RCC 7860 (cell line): ENCODE results near the gene FRRS1.
A peak's percentile ranks its signal among the peaks of the same experiment; 100 is the strongest.
"Not testable (repeated sequence)": the region's sequence is repeated elsewhere in the genome, so short reads cannot be mapped to it uniquely, and the experiment has no call there.

Experiments used
- DNase-seq: peaks from one replicate; pipeline ENCODE4 v3.0.0-alpha.2; 2015; ENCODE audit warnings: low spot score
- FAIRE-seq: peaks from 2 replicates; lab custom pipeline; 2012; peaks lifted over from hg19 to GRCh38; lab: Jason Lieb, UNC

FRRS1 gene, protein sequence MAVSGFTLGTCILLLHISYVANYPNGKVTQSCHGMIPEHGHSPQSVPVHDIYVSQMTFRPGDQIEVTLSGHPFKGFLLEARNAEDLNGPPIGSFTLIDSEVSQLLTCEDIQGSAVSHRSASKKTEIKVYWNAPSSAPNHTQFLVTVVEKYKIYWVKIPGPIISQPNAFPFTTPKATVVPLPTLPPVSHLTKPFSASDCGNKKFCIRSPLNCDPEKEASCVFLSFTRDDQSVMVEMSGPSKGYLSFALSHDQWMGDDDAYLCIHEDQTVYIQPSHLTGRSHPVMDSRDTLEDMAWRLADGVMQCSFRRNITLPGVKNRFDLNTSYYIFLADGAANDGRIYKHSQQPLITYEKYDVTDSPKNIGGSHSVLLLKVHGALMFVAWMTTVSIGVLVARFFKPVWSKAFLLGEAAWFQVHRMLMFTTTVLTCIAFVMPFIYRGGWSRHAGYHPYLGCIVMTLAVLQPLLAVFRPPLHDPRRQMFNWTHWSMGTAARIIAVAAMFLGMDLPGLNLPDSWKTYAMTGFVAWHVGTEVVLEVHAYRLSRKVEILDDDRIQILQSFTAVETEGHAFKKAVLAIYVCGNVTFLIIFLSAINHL

DNA sequence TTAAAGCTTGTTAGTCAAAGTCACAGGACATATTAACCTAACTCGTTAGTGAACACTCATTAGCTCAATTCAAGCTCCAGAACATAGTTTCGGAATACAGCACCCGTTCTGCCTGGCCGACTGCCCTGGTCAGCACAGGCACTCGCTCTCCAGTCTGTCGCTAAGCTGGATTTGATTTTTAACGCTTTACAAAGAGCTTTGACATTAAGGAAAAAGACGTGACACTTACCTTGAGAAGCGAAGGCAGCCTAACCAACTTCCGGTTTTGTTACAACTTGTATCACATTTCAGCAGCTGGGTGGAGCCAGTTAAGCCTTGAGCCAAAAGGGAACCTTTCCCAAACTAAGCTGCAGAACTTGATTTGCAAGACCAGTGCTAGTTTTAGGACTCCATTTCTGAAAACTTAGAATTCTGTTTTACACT lies at the start of gene FRRS1:
TSS of gene FRRS1 (minus strand) at position 258 of the 423 bp plus-strand sequence. CDS start 17,867 bp downstream, outside the sequence.
- peak; percentile 81 for FAIRE-seq

DNA sequence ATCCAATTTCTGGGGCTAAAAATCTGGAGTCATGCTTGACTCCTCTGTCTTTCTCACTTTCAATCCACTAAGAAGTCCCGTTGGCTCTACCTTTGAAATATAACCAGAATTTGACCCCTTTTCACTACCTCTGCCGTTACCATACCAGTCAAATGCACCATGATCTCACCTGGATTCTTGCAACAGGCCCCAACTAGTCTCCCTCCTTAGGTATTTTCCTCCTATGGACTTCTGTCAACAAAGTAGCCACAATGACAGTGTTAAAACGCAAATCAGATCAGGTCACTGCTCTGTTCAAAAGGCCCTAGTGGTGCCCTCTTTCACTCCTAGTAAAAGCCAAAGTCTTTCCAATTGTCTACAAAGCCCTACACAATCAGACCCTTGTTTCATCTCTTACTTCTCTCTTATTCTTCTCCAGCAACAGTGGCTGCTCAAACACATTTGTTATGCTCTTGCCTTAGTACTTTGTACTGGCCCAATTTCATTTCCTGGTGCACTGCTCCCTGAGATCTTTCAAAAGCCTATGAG lies 48.0 kb upstream of the FRRS1 start:
- FAIRE-seq (no peak), DNase-seq (no peak)

More for the DNA sequence above, at the start of gene FRRS1:
- peak; percentile 69 for DNase-seq

DNA sequence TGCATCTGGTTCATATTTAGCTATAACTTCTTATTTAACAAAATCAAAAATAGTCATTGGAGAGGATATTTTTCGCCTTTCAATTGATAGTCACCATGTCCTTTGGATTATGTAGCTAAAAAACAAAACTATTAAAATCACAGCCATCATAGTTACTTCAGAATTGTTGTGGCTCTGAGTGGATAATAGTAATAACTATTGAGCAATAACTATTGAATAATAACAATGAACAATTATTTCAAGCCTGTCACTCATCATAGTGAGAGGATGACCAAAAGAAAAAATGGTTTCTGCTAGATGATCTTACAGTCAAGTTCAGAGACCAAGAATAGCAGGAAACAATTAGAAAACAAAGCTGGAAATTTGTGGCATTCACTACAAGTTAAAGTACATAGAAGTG lies 45.3 kb upstream of the FRRS1 start:
- DNase-seq: no peak
- FAIRE-seq: no peak

DNA sequence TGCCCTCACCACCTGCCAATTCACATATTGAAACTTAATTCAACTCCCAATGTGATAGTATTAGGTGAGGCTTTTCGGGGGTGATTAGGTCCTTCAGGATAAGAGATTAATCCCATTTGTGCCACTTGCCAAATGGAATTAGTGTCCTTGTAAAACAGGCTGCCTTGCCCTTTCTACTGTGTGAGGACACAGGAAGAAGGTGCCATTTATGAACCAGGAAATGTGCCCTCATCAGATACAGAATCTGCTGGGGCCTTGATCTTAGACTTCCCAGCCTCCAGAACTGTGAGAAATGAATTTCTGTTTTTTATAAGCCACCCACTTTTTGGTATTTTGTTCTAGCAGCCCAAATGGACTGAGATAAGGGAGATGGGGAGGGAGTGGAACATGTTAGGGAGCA lies 44.6 kb upstream of the FRRS1 start:
- no peak for DNase-seq
- FAIRE-seq: no peak

DNA sequence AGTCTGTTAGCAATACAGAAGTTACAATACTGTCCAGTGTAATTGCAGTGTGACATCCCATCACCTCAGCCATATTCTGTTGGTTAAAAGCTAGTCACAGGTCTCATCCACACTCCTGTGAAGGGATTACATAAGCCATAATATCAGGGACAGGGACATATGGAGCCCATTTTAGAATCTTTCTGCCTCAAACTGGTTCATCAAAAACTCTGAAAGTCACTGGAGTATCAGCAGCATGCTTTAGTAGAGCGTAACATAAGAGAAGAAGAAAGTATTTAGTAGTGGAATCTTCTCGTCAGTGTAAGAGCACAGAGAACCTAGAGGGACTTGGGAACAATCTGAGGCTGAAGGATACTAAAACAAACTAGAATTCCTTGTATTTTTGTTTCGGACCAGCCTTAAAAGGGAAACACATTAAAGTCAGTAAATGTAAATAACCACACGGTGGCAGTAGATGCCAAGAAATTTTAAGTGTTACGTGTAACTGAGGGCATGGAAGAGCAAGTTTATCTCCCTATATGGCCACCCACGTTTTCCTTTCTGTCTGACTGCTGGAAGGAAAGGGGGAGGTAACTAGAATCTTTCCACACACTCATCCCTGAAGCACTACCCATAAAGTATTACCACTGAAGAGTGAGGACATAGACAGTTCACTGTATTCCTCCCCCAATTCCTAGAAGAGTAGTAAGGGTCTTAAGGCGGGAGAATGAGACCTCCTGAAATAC lies 42.1 kb upstream of the FRRS1 start:
- FAIRE-seq (peak; percentile 87), DNase-seq (peak; percentile 80)

DNA sequence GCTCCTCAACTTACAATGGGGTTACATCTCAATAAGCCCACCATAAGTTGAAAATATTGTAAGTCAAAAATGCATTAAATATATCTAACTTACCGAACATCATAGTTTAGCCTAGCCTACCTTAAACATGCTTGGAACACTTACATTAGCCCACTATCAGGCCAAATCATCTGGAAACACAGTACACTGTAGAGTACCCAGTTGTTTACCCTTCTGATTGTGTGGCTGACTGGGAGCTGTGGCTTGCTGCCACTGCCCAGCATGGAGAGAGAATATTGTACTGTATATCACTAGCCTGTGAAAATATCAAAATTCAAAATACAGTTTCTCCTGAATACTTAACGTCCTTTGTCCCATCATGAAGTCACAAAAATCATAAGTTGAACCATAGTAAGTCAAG lies 40.4 kb upstream of the FRRS1 start:
- no peak for DNase-seq
- FAIRE-seq: no peak

DNA sequence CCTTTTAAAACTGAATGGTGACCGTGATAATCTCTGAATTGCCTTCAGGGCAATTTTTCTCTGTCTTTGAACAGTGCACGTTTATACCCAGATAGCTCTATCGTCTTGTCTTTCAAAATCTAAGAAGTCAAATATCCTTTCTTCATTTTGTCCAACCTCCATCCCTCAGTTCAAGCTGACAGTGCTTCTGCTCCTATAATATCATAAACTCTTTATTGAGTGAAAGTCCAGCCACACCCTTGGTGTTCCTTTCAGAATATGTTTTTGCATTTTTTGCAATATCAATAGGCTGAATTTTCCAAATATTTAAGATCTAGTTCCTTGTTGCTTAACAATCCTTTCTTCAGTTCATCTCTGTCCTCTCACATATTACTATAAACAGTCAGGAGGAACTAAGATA lies 35.1 kb upstream of the FRRS1 start:
- no peak for FAIRE-seq
- no peak for DNase-seq

DNA sequence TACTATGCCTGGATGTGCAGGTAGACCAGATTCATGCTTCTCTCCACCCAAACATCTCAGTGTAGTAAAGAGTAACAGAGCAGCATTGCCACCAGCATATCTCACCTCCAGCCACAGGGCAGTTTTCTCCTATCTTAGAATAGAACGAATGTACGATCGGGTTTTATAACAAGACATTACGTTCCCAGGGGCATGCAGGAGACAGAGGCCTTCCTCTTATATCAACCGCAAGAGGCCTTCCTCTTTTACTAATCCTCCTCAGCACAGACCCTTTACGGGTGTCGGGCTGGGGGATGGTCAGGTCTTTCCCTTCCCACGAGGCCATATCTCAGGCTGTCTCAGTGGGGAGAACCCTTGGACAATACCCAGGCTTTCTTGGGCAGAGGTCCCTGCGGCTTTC lies 27.4 kb upstream of the FRRS1 start:
- FAIRE-seq, DNase-seq: not testable (repeated sequence)

DNA sequence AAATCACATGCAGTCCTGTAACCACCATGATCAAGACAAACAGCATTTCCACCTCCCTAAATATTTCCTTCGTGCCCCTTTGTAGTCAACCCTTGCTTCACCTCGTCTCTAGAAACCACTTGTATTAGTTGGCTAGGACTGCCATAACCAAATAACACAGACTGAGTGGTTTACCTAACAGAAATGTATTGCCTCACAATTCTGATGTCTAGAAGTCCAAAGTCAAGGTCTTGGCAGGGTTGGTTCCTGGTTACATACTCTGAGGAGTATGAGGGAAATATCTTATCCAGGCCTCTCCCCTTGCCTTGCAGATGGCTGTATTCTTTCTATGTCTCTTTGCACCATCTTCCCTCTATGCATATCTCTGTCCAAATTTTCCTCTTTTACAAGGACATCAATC lies 23.3 kb upstream of the FRRS1 start:
- DNase-seq (no peak), FAIRE-seq (no peak)

DNA sequence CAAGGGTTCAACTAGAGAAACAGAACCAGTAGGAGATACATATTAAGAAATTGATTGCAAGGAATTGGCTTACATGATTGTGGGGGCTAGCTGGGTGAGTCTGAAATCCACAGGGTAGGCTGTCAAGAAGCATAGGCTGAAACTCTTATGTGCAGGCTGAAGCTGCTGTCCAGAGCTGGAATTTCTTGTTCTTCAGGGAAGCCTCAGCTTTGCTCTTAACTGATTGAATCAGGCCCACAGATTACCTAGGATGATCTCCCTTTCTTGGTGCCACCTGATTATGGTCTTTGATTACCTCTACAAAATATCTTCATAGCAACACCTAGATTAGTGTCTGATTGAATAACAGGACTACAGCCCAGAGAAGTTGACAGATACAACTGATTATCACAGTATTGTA lies 22.5 kb upstream of the FRRS1 start:
- DNase-seq (no peak), FAIRE-seq (no peak)

DNA sequence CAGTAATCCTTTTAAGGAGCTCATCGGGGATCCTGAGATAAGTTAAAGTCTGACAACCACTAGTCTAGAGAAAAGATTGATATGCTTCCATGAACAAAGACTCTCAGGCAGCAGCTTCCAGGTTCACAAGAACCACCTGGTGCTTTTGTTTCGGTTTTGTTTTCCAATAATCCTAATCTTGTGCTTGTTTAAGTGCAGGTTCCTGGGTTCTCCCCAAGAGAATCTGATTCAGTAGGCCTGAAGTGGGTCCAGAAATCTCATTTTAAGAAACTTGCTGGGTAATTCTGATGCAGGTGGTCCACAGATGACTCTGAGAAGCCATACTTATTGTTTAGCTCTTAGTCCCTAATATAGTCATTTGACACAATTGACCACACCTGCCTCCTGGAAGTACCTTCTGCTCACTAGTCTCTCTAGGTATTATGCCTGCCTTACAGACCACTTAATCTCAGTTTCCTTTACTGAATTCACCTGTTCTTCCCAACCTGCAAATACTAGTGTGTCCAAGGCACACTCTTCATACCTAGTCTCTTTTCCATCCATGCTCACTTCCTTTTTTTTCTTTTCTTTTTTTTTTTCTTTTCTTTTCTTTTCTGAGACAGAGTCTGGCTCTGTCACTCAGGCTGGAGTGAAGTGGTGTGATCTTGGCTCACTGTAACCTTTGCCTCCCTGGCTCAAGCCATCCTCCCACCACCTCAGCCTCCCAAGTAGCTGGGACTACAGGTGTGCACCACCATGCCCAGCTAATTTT lies 20.5 kb upstream of the FRRS1 start:
- DNase-seq (no peak), FAIRE-seq (no peak)

DNA sequence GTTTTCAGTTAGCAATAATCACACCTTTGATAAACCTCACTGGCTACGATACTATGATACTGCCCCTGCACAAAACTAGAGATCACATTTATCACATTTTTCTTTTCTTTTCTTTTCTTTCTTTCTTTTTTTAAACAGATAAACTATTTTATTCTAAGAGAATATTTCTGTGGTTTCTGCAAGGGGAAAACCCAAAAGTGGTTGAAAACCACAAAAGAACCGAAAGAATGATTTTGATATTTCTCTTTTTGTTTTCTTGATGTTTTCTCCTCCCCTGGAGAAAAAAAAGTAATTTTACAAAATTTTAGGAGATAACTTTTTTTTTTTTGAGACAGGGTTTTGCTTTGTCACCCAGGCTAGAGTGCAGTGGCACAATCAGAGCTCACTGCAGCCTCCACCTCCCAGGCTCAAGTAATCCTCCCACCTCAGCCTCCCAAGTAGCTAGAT lies 18.4 kb upstream of the FRRS1 start:
- no peak for FAIRE-seq
- no peak for DNase-seq

DNA sequence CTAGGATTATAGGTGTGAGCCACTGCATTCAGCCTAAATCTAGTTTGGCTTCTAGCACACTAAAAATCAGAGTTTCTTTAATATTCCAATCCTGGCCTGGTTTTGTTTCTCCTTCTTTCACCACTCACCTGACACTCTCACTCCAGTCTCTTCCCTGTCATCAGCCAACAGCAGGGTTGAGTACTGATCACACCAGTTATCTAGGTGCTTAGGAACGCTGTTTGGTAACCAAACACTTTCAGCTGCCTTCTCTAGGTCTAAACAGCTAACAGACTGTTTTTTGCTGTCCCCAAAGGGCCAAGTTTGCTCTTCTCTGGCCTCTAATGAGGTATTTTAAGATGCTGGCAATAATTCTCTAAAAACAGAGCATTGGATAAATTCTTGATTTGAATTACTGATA lies 17.7 kb upstream of the FRRS1 start:
- DNase-seq: no peak
- no peak for FAIRE-seq

DNA sequence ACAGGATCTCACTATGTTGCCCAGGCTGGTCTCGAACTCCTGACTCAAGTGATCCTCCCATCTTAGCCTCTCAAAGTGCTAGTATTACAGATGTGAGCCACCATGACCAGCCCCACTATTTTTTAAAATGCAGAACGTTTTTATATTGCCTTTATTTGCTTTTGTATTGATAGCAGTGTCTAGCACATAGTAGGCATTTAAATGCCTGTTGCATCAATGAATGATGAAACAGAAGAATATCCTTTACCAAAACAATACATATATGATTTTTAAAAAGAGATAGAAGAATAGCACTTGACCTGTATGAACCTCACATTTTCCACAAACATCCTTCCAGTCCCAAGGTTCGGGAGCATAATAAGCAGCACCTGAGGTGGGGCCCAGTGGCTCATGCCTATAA lies 16.5 kb upstream of the FRRS1 start:
- no peak for DNase-seq
- FAIRE-seq: no peak

DNA sequence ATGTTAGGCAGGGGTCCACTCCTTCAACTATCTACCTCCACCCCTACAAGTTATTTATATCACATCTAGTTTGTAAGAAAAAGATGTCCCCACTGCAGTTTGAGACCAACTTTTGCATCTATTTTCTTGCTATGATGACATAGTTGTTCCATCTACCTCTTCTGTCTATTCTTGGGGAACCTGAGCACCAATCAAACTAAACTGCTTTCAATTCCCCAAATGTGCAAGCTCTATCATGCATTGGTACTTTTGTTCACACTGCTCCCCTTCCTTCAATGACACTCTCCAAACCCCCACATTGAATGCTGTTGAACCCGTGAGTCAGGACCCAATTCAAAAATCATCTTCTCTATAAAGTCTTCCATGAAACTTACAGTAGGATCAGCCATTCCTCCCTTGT lies 16.0 kb upstream of the FRRS1 start:
- FAIRE-seq (no peak), DNase-seq (no peak)

DNA sequence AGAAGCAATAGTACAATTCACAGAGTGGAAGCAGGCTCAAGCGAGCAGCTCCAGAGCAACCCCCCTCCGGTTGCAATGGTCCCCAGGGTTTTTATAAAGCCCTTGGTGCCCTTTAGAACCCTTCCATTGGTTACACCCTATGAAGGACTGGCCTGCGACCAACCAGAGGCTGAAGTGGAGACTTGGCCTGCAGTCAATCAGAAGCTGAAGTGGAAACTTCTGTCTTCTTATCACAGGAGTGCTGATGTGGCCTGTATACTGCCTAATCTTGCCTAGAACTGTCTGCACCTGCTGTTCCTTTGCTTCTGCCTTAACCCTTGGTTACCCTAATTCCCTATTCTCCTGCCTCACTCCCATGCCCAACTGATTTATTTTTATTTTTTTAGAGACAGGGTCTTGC lies 15.4 kb upstream of the FRRS1 start:
- no peak for FAIRE-seq
- no peak for DNase-seq

DNA sequence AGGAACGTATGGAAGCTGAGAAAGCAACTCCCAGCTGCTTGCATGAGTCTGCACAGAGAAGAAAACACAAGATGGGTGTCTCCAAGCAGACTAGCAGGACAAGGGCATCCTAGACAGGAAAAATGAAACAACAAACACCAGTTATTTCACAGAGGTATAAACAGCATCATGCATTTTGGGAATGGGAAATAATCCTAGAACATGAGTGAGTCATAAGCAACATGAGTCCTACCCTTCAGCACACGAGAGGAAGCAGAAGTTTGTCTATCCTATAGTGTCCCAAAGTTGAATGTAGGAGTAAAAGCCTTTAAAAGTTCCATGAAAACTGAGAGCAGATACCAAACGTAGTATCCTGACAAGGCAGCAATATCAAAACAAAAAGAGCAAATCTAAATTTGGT lies 11.3 kb upstream of the FRRS1 start:
- FAIRE-seq (no peak), DNase-seq (no peak)

DNA sequence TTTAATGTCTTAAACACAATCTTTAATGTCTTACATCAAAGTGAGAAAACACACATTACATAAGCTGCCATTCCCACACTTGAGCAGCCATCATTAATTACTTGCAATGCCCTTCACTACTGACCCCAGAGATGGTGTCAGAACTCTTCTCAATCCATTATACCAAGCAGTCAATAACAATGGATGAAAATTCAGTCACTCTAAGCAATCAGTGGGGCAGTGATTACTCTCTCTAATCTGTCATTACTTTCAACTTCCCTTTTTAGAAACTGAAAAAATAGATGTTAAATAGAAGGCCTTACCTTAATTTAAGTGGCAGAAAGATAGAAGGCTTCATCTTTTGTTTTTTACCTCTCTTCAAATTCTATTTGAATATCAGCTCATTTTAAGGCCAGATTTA lies 9.7 kb upstream of the FRRS1 start:
- DNase-seq (no peak), FAIRE-seq (no peak)

DNA sequence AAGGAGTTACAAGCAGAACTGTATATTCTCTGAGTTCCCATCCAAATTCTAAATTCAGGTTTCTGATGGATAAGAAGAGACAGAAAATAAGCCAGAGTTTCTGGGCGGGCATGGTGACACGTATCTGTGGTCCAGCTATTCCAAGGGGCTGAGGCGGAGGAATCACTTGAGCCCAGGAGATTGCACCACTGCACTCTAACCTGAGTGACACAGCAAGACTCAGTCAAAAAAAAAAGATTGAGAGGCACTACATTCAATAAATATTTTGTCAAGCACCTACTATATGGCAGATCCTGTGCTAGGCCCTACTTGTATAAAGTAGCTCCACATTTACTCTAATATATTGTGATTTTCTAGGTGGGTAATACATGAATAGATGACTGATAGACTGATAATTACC lies 6.4 kb upstream of the FRRS1 start:
- DNase-seq (no peak), FAIRE-seq (no peak)

DNA sequence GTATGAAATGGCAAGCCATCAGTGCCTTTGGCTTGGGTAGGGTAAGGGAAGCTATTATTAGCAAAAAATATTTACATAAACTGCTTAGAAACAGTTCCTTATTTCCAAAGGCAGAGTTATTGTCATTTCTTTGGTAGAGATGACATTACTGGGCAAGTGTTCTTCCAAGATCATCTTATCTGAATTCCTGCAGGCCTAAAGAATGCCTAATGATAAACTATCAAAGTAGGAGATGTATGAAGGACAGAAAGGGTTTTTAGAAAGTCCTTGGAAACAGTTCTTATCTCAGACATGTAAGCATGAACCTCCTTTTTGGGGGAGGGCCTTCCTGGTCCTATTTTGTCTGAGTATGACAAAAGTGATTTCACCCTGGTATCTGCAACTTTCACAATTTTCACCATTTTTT lies 5.1 kb upstream of the FRRS1 start:
- DNase-seq (no peak), FAIRE-seq (no peak)
